ENCODE data around the gene PRRG3. TPM values are rescaled to one million over a fixed set of nuclear protein-coding genes. Genes with fewer than 3 reads are reported as not detected.

PRRG3 gene
- total RNA-seq, 1 experiment from 2014 or later = not detected

DNA sequence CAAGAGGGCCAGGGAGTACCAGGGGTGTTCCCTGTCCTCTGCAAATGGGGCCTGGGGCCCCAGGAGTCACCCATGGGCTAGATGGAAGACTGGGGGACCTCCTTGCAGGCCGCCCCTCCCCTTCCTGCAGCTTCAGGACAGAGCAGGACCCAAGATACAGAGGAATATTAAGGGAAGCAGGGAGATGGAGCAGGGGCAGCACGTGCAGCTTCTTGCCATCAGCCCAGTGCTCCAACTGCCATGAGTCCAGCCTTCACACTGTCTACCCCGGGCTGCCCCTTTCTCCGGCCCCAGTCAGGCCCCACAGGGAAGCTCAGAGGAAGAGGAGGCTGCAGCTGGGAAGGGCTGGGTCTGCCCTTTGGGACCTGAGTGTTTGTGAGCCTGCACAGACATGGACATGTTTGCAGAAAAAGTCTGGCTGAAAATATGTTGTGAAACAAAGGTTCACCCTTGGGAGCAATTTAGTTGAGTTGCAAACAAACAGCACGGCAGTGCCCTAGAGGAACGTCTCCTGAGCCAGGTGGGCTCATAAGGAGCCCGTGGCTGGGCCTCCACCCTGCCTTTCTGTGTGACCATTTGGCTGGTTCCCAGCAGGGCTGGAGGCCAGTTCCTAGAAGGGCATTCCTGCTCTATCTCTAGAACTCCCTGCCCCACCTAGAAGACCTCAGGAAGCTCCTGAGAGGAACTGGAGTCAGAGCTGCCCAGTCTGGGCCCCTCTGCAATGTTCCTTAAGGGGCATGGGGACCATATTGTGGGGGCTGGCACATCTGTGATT lies 29.5 kb downstream of the PRRG3 start:
- Histone ChIP-seq H3K4me2 (ENCODE audit: low read length) (no peak overlapping the region), H3K27me3 (ENCODE audit: insufficient read depth, low read length) (no peaks in the 10 kb centered on the region), H3K9me2 (ENCODE audit: insufficient read depth) (no peaks in the 10 kb centered on the region), H4K20me1 (ENCODE audit: insufficient read depth) (no peaks in the 10 kb centered on the region), H3K4me3 (replicated peaks in 1 of 2; ENCODE audit: low read depth in 1 of 2, low read length in 2 of 2) (no peak overlapping the region), H3K27ac (ENCODE audit: low read depth, low read length) (no peak overlapping the region), H3K36me3 (ENCODE audit: control insufficient read depth in 1 of 2, insufficient read depth in 2 of 2, low read length in 2 of 2) (no peaks in the 10 kb centered on the region), H3K4me1 (ENCODE audit: control insufficient read depth in 1 of 2, insufficient read depth in 2 of 2, low read length in 2 of 2) (no peaks in the 10 kb centered on the region), H3K79me2 (ENCODE audit: insufficient read depth, low read length) (no peaks in the 10 kb centered on the region), H3K9ac (ENCODE audit: low read length) (no peak overlapping the region), H3K9me3 (ENCODE audit: control insufficient read depth in 1 of 2, insufficient read depth in 1 of 2, low read depth in 1 of 2, low read length in 2 of 2) (no peaks in the 10 kb centered on the region), H2AFZ (ENCODE audit: low read depth, low read length, poor library complexity, severe bottlenecking) (no peak overlapping the region)
- DNase-seq (ENCODE audit: low read depth, low spot score) (no peak), ATAC-seq (no peak)
- no TSS peak for BruUV-seq (replicated peaks)
- ChIA-PET POLR2A (no interaction called here), CTCF (no interaction called here), RAD21 (ENCODE audit: low non-redundant PET in 1 of 2, low total read pairs in 2 of 2, uncharacterized antibody in 2 of 2, unreplicated experiment in 2 of 2) (no interaction called here)
- no peak for TF ChIP-seq SRF (IDR thresholded peaks at IDR 0.05; ENCODE audit: low read depth)
- no peak for TF ChIP-seq YY1 (IDR thresholded peaks at IDR 0.05; ENCODE audit: extremely low read depth, insufficient replicate concordance, low read depth, low read length)
- TF ChIP-seq SP1 (IDR thresholded peaks at IDR 0.05; ENCODE audit: low read depth) = no peak
- TF ChIP-seq, protein P1, sequence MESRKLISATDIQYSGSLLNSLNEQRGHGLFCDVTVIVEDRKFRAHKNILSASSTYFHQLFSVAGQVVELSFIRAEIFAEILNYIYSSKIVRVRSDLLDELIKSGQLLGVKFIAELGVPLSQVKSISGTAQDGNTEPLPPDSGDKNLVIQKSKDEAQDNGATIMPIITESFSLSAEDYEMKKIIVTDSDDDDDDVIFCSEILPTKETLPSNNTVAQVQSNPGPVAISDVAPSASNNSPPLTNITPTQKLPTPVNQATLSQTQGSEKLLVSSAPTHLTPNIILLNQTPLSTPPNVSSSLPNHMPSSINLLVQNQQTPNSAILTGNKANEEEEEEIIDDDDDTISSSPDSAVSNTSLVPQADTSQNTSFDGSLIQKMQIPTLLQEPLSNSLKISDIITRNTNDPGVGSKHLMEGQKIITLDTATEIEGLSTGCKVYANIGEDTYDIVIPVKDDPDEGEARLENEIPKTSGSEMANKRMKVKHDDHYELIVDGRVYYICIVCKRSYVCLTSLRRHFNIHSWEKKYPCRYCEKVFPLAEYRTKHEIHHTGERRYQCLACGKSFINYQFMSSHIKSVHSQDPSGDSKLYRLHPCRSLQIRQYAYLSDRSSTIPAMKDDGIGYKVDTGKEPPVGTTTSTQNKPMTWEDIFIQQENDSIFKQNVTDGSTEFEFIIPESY (IDR thresholded peaks at IDR 0.05; ENCODE audit: extremely low read depth, insufficient replicate concordance, low read length) = no peak
- no peak for TF ChIP-seq CEBPB (IDR thresholded peaks at IDR 0.05; ENCODE audit: low read depth)
- TF ChIP-seq, protein P2, sequence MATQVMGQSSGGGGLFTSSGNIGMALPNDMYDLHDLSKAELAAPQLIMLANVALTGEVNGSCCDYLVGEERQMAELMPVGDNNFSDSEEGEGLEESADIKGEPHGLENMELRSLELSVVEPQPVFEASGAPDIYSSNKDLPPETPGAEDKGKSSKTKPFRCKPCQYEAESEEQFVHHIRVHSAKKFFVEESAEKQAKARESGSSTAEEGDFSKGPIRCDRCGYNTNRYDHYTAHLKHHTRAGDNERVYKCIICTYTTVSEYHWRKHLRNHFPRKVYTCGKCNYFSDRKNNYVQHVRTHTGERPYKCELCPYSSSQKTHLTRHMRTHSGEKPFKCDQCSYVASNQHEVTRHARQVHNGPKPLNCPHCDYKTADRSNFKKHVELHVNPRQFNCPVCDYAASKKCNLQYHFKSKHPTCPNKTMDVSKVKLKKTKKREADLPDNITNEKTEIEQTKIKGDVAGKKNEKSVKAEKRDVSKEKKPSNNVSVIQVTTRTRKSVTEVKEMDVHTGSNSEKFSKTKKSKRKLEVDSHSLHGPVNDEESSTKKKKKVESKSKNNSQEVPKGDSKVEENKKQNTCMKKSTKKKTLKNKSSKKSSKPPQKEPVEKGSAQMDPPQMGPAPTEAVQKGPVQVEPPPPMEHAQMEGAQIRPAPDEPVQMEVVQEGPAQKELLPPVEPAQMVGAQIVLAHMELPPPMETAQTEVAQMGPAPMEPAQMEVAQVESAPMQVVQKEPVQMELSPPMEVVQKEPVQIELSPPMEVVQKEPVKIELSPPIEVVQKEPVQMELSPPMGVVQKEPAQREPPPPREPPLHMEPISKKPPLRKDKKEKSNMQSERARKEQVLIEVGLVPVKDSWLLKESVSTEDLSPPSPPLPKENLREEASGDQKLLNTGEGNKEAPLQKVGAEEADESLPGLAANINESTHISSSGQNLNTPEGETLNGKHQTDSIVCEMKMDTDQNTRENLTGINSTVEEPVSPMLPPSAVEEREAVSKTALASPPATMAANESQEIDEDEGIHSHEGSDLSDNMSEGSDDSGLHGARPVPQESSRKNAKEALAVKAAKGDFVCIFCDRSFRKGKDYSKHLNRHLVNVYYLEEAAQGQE (IDR thresholded peaks at IDR 0.05; ENCODE audit: low read depth) = no peak
- no peak for TF ChIP-seq JUND (IDR thresholded peaks at IDR 0.05)
- no peak for TF ChIP-seq POLR2AphosphoS5 (IDR thresholded peaks at IDR 0.05; ENCODE audit: low read depth, low read length)
- no peak for TF ChIP-seq RAD21 (IDR thresholded peaks at IDR 0.05; ENCODE audit: low read depth)
- TF ChIP-seq TCF7L2 (IDR thresholded peaks at IDR 0.05; ENCODE audit: borderline replicate concordance, extremely low read depth, insufficient read depth, insufficient read length) = no peak
- TF ChIP-seq, protein P3, sequence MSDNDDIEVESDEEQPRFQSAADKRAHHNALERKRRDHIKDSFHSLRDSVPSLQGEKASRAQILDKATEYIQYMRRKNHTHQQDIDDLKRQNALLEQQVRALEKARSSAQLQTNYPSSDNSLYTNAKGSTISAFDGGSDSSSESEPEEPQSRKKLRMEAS (IDR thresholded peaks at IDR 0.05) = no peak
- TF ChIP-seq, protein P4, sequence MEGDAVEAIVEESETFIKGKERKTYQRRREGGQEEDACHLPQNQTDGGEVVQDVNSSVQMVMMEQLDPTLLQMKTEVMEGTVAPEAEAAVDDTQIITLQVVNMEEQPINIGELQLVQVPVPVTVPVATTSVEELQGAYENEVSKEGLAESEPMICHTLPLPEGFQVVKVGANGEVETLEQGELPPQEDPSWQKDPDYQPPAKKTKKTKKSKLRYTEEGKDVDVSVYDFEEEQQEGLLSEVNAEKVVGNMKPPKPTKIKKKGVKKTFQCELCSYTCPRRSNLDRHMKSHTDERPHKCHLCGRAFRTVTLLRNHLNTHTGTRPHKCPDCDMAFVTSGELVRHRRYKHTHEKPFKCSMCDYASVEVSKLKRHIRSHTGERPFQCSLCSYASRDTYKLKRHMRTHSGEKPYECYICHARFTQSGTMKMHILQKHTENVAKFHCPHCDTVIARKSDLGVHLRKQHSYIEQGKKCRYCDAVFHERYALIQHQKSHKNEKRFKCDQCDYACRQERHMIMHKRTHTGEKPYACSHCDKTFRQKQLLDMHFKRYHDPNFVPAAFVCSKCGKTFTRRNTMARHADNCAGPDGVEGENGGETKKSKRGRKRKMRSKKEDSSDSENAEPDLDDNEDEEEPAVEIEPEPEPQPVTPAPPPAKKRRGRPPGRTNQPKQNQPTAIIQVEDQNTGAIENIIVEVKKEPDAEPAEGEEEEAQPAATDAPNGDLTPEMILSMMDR (IDR thresholded peaks at IDR 0.05 in 2 of 3, conservative IDR thresholded peaks at IDR 0.05 in 1 of 3; ENCODE audit: borderline replicate concordance in 1 of 3, insufficient read depth in 1 of 3, low read depth in 2 of 3, low read length in 2 of 3) = no peak
- TF ChIP-seq EZH2phosphoT487 (IDR thresholded peaks at IDR 0.05; ENCODE audit: borderline replicate concordance) = no peak
- no peak for TF ChIP-seq FOSL1 (IDR thresholded peaks at IDR 0.05; ENCODE audit: low read depth)
- no peak for TF ChIP-seq POLR2A (IDR thresholded peaks at IDR 0.05; ENCODE audit: borderline replicate concordance, extremely low read depth, insufficient read depth, insufficient read length)
- no peak for TF ChIP-seq SIN3A (IDR thresholded peaks at IDR 0.05; ENCODE audit: low read depth)
- no peak for TF ChIP-seq ZFX (IDR thresholded peaks at IDR 0.05)
- no peak for TF ChIP-seq EZH2 (IDR thresholded peaks at IDR 0.05)
- no peak for TF ChIP-seq ZNF274 (IDR thresholded peaks at IDR 0.05; ENCODE audit: low read depth, low read length)
- intact Hi-C loops (cut with micrococcal nuclease) = no loop called here
